Neural cell (in vitro differentiated cells): ENCODE measurements around the gene MINDY4. TPM values are rescaled to one million over a fixed set of nuclear protein-coding genes. Genes with fewer than 3 reads are reported as not detected.

Experiments used
- H2AFZ ChIP-seq: fragments of 200-600, 300-800 bp; sonication (generic), shearing (Covaris generic); 2 replicates; pipeline ENCODE4 v1.6.0; 2014; ENCODE audit warnings: low read depth, mild to moderate bottlenecking, antibody characterized with exemption, low read length, moderate library complexity
- H3F3A ChIP-seq: fragments of 200-600 bp; shearing (Covaris generic); 2 replicates; pipeline ENCODE4 v1.6.1; 2016; ENCODE audit warnings: mild to moderate bottlenecking, moderate library complexity, mixed read lengths, antibody characterized with exemption, low read length; ENCODE audit not compliant: insufficient read depth, poor library complexity, severe bottlenecking
- H3K27ac ChIP-seq: fragments of 200-600, 300-800 bp; sonication (generic), shearing (Covaris generic); 2 replicates; pipeline ENCODE4 v1.5.1; 2014; ENCODE audit warnings: mild to moderate bottlenecking, low read length, moderate library complexity
- H3K27me3 ChIP-seq: fragments of 300-800, 200-600 bp; sonication (generic), shearing (Covaris generic); 2 replicates; pipeline ENCODE4 v1.6.0; 2014; ENCODE audit warnings: mild to moderate bottlenecking, low read depth, low read length, moderate library complexity; ENCODE audit not compliant: insufficient read depth
- H3K36me3 ChIP-seq: fragments of 300-800, 200-600 bp; sonication (generic), shearing (Covaris generic); 2 replicates; pipeline ENCODE4 v1.5.1; 2014; ENCODE audit warnings: mild to moderate bottlenecking, antibody characterized with exemption, low read length, moderate library complexity; ENCODE audit not compliant: insufficient read depth
- H3K4me2 ChIP-seq: fragments of 300-800, 200-600 bp; sonication (generic), shearing (Covaris generic); 2 replicates; pipeline ENCODE4 v1.6.0; 2014; ENCODE audit warnings: mild to moderate bottlenecking, low read length
- H3K4me3 ChIP-seq: fragments of 300-800, 200-600 bp; sonication (generic), shearing (Covaris generic); 2 replicates; pipeline ENCODE4 v1.5.1; 2014; ENCODE audit warnings: mild to moderate bottlenecking, low read length, moderate library complexity
- H3K79me2 ChIP-seq: fragments of 200-600 bp; shearing (Covaris generic); replicated peaks from 2 replicates; pipeline ENCODE4 v1.6.0; 2014; ENCODE audit warnings: mild to moderate bottlenecking, low read length, moderate library complexity; ENCODE audit not compliant: insufficient read depth
- H3K9ac ChIP-seq: fragments of 300-800, 200-600 bp; sonication (generic), shearing (Covaris generic); 2 replicates; pipeline ENCODE4 v1.6.1; 2016; ENCODE audit warnings: mild to moderate bottlenecking, low read length, mixed read lengths
- H3K9me2 ChIP-seq: fragments of 200-600 bp; shearing (Covaris generic); 2 replicates; pipeline ENCODE4 v1.6.1; 2016; ENCODE audit warnings: mild to moderate bottlenecking, low read length, mixed read lengths; ENCODE audit not compliant: insufficient read depth
- H3K9me3 ChIP-seq: fragments of 200-600, 300-800 bp; sonication (generic), shearing (Covaris generic); 2 replicates; pipeline ENCODE4 v1.6.1; 2016; ENCODE audit warnings: mild to moderate bottlenecking, mixed run types, low read length, moderate library complexity, mixed read lengths
- H4K20me1 ChIP-seq: fragments of 200-600 bp; shearing (Covaris generic); 2 replicates; pipeline ENCODE4 v1.6.1; 2016; ENCODE audit warnings: mild to moderate bottlenecking, mixed run types; ENCODE audit not compliant: insufficient read depth
- EP300 ChIP-seq: fragments of 450-650 bp; conservative IDR thresholded peaks from 2 replicates; pipeline ENCODE4 v1.6.1; 2014; ENCODE audit warnings: antibody characterized with exemption, mild to moderate bottlenecking, moderate library complexity; ENCODE audit not compliant: poor library complexity, severe bottlenecking
- EZH2 ChIP-seq: fragments of 200-600, 300-800 bp; shearing (Covaris generic), sonication (generic); IDR thresholded peaks from 2 replicates; pipeline ENCODE4 v1.6.1; 2014; ENCODE audit warnings: antibody characterized with exemption, low read length, borderline replicate concordance, mild to moderate bottlenecking; ENCODE audit not compliant: insufficient read depth, poor library complexity, severe bottlenecking
- MXI1 ChIP-seq: fragments of 450-650 bp; conservative IDR thresholded peaks from 2 replicates; pipeline ENCODE4 v1.6.1; 2014; ENCODE audit warnings: antibody characterized with exemption, mild to moderate bottlenecking; ENCODE audit not compliant: poor library complexity, severe bottlenecking
- POLR2AphosphoS5 ChIP-seq: IDR thresholded peaks from 2 replicates; pipeline ENCODE4 v1.6.1; 2012
- RAD21 ChIP-seq: fragments of 450-650 bp; conservative IDR thresholded peaks from 2 replicates; pipeline ENCODE4 v1.6.1; 2014; ENCODE audit warnings: antibody characterized with exemption, mild to moderate bottlenecking, moderate library complexity
- SMC3 ChIP-seq: fragments of 450-650 bp; conservative IDR thresholded peaks from 2 replicates; pipeline ENCODE4 v1.6.1; 2014; ENCODE audit warnings: antibody characterized with exemption, mild to moderate bottlenecking, moderate library complexity; ENCODE audit not compliant: poor library complexity
- TAF1 ChIP-seq: IDR thresholded peaks from 2 replicates; pipeline ENCODE4 v1.6.1; 2012; ENCODE audit warnings: low read depth
- polyA plus RNA-seq: library from polyadenylated mRNA; depleted of rRNA; stranded (reverse); fragments of >200 nt; gene quantifications from 2 replicates; pipeline ENCODE4 v1.2.3, GENCODE V29; 2014
- TF ChIP-seq, protein P1 (sequence below): fragments of 450-650 bp; IDR thresholded peaks from 2 replicates; pipeline ENCODE4 v1.5.1; 2014; ENCODE audit warnings: antibody characterized with exemption, mild to moderate bottlenecking, moderate library complexity; ENCODE audit not compliant: poor library complexity, severe bottlenecking
- TF ChIP-seq, protein P2 (sequence below): IDR thresholded peaks from 2 replicates; pipeline ENCODE4 v1.6.1; 2012; ENCODE audit warnings: borderline replicate concordance

The MINDY4 gene
- polyA plus RNA-seq, 1 donor from 2014 or later = 1.0 TPM

DNA sequence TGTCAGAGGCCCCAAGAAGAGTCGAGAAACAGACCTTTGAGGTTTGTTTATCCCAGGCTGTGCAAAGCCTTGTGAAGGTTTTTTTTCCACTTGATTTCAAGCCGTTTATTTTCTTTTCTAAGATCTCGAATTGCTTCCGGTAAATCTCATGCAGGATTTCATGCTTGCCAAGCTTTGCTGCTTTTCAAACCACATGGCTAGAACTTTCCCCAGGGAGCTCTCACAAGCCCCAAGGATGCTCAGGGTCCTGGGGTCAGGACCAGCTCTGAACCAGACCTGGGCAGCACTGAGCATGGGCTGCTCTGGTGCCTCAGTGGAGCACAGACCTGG lies 92.5 kb downstream of the MINDY4 start:
- TF ChIP-seq POLR2AphosphoS5 (no peak), TAF1 (no peak), MXI1 (no peak), RAD21 (no peak), SMC3 (no peak)
- TF ChIP-seq, protein P1, sequence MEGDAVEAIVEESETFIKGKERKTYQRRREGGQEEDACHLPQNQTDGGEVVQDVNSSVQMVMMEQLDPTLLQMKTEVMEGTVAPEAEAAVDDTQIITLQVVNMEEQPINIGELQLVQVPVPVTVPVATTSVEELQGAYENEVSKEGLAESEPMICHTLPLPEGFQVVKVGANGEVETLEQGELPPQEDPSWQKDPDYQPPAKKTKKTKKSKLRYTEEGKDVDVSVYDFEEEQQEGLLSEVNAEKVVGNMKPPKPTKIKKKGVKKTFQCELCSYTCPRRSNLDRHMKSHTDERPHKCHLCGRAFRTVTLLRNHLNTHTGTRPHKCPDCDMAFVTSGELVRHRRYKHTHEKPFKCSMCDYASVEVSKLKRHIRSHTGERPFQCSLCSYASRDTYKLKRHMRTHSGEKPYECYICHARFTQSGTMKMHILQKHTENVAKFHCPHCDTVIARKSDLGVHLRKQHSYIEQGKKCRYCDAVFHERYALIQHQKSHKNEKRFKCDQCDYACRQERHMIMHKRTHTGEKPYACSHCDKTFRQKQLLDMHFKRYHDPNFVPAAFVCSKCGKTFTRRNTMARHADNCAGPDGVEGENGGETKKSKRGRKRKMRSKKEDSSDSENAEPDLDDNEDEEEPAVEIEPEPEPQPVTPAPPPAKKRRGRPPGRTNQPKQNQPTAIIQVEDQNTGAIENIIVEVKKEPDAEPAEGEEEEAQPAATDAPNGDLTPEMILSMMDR = no peak
- TF ChIP-seq, protein P2, sequence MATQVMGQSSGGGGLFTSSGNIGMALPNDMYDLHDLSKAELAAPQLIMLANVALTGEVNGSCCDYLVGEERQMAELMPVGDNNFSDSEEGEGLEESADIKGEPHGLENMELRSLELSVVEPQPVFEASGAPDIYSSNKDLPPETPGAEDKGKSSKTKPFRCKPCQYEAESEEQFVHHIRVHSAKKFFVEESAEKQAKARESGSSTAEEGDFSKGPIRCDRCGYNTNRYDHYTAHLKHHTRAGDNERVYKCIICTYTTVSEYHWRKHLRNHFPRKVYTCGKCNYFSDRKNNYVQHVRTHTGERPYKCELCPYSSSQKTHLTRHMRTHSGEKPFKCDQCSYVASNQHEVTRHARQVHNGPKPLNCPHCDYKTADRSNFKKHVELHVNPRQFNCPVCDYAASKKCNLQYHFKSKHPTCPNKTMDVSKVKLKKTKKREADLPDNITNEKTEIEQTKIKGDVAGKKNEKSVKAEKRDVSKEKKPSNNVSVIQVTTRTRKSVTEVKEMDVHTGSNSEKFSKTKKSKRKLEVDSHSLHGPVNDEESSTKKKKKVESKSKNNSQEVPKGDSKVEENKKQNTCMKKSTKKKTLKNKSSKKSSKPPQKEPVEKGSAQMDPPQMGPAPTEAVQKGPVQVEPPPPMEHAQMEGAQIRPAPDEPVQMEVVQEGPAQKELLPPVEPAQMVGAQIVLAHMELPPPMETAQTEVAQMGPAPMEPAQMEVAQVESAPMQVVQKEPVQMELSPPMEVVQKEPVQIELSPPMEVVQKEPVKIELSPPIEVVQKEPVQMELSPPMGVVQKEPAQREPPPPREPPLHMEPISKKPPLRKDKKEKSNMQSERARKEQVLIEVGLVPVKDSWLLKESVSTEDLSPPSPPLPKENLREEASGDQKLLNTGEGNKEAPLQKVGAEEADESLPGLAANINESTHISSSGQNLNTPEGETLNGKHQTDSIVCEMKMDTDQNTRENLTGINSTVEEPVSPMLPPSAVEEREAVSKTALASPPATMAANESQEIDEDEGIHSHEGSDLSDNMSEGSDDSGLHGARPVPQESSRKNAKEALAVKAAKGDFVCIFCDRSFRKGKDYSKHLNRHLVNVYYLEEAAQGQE = no peak
- Histone ChIP-seq H3K79me2 (no peaks in the 10 kb centered on the region), H2AFZ (no peak overlapping the region), H3K9me3 (no peaks in the 10 kb centered on the region), H3K27ac (no peak overlapping the region), H3K4me3 (no peak overlapping the region), H4K20me1 (no peaks in the 10 kb centered on the region), H3K9ac (no peak overlapping the region), H3K36me3 (no peaks in the 10 kb centered on the region), H3K27me3 (no peaks in the 10 kb centered on the region), H3F3A (no peaks in the 10 kb centered on the region), H3K9me2 (no peaks in the 10 kb centered on the region), H3K4me2 (no peak overlapping the region)

DNA sequence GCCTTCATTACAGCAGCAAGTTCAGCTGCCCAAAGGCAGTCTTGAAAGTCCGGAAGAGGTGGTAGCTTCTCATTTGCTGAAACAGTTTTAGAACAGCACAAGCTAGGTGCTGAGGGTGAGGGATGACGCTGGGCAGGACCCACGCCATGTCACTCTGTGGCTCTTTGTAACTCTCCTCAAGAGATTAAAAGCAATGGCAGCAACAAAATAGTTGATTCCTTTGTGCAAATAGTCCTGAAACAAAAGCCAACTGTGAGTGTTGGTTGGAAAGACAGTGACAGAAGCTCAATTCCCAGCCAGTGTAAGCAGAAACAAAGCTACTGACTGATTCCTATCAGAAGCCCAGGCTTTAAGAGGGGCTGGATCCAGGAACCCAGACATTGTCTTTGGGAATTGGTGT lies 92.9 kb downstream of the MINDY4 start:
- no peak overlapping the region for H3K4me3 ChIP-seq
- no peaks in the 10 kb centered on the region for H4K20me1 ChIP-seq
- H3F3A ChIP-seq = no peaks in the 10 kb centered on the region
- no peak overlapping the region for H2AFZ ChIP-seq
- H3K9ac ChIP-seq = no peak overlapping the region
- TF ChIP-seq SMC3 = no peak
- no peak for TF ChIP-seq POLR2AphosphoS5
- no peak for TF ChIP-seq MXI1
- no peak for TF ChIP-seq EZH2
- TF ChIP-seq RAD21 = no peak
- TF ChIP-seq, protein P1 = no peak
- TF ChIP-seq, protein P2 = no peak
- no peak for TF ChIP-seq TAF1
- TF ChIP-seq EP300 = no peak
- no peak overlapping the region for H3K27ac ChIP-seq
- no peaks in the 10 kb centered on the region for H3K9me2 ChIP-seq
- H3K36me3 ChIP-seq = no peaks in the 10 kb centered on the region
- no peak overlapping the region for H3K4me2 ChIP-seq
- H3K9me3 ChIP-seq = no peaks in the 10 kb centered on the region
- H3K27me3 ChIP-seq = no peaks in the 10 kb centered on the region
- no peaks in the 10 kb centered on the region for H3K79me2 ChIP-seq
